ENCODE results near the gene PRKAG3.

The PRKAG3 gene

GRCh38 chr2:218859556-218859987 lies 28.0 kb upstream of the PRKAG3 start, which contains the start of gene WNT6:
WNT6 (plus strand) TSS chr2:218859805; CDS start chr2:218860038, 233 bp downstream.
- Histone ChIP-seq H3K27me3 (ENCODE audit: insufficient read depth, low read length, poor library complexity) (peaks cover 12% of the 10 kb centered on the region), H3K4me2 (ENCODE audit: insufficient read depth, low read length) (no peak within 1 kb of the TSS), H3K4me1 (ENCODE audit: insufficient read depth, low read length) (peaks cover 14% of the 10 kb centered on the region), H3K4me3 (ENCODE audit: low read depth in 1 of 2, low read length in 2 of 2) (no peak within 1 kb of the TSS), H3K27ac (ENCODE audit: low read length) (no peak within 1 kb of the TSS), H3K36me3 (ENCODE audit: insufficient read depth, low read length) (no peaks in the 10 kb centered on the region), H2AFZ (ENCODE audit: low read depth, low read length) (no peak within 1 kb of the TSS), H3K9ac (ENCODE audit: low read depth, low read length) (no peak within 1 kb of the TSS), H4K20me1 (ENCODE audit: insufficient read depth, low read length) (0 out of 2 replicates have a peak, but pooled peaks cover 8% of the 10 kb centered on the region), H3K79me2 (ENCODE audit: insufficient read depth, low read length) (no peaks in the 10 kb centered on the region), H3K9me3 (ENCODE audit: insufficient read depth, low read length, severe bottlenecking) (no peaks in the 10 kb centered on the region)
- ATAC-seq (ENCODE audit: insufficient read depth, low read depth) = no peak
- DNase-seq = no peak
- TF ChIP-seq EZH2 (IDR thresholded peaks at IDR 0.05; ENCODE audit: borderline replicate concordance, low read depth, low read length, severe bottlenecking) = no peak
- TF ChIP-seq CTCF (IDR thresholded peaks at IDR 0.05; ENCODE audit: borderline replicate concordance, extremely low read depth, low read length, poor library complexity, severe bottlenecking) = no peak

GRCh38 chr2:218858671-218859555 lies 27.3 kb upstream of the PRKAG3 start:
- DNase-seq = no peak
- no peaks in the 10 kb centered on the region for H3K9me3 ChIP-seq (ENCODE audit: insufficient read depth, low read length, severe bottlenecking)
- no peak for ATAC-seq (ENCODE audit: insufficient read depth, low read depth)
- no peak overlapping the region for H3K27ac ChIP-seq (ENCODE audit: low read length)
- no peak overlapping the region for H2AFZ ChIP-seq (ENCODE audit: low read depth, low read length)
- H3K79me2 ChIP-seq (ENCODE audit: insufficient read depth, low read length) = no peaks in the 10 kb centered on the region
- H3K4me2 ChIP-seq (ENCODE audit: insufficient read depth, low read length) = no peak overlapping the region
- peaks cover 9% of the 10 kb centered on the region; the same call in 1 of the 2 replicates for H4K20me1 ChIP-seq (ENCODE audit: insufficient read depth, low read length)
- peaks cover 14% of the 10 kb centered on the region for H3K4me1 ChIP-seq (ENCODE audit: insufficient read depth, low read length)
- no peak overlapping the region for H3K9ac ChIP-seq (ENCODE audit: low read depth, low read length)
- H3K36me3 ChIP-seq (ENCODE audit: insufficient read depth, low read length) = no peaks in the 10 kb centered on the region
- H3K4me3 ChIP-seq (ENCODE audit: low read depth in 1 of 2, low read length in 2 of 2) = no peak overlapping the region
- no peak for TF ChIP-seq EZH2 (IDR thresholded peaks at IDR 0.05; ENCODE audit: borderline replicate concordance, low read depth, low read length, severe bottlenecking)
- TF ChIP-seq CTCF (IDR thresholded peaks at IDR 0.05; ENCODE audit: borderline replicate concordance, extremely low read depth, low read length, poor library complexity, severe bottlenecking) = no peak
- H3K27me3 ChIP-seq (ENCODE audit: insufficient read depth, low read length, poor library complexity) = peaks cover 17% of the 10 kb centered on the region

GRCh38 chr2:218858138-218858445 lies 26.5 kb upstream of the PRKAG3 start:
- H2AFZ ChIP-seq (ENCODE audit: low read depth, low read length) = no peak overlapping the region
- H3K27me3 ChIP-seq (ENCODE audit: insufficient read depth, low read length, poor library complexity) = peaks cover 17% of the 10 kb centered on the region
- H3K9ac ChIP-seq (ENCODE audit: low read depth, low read length) = no peak overlapping the region
- no peaks in the 10 kb centered on the region for H3K9me3 ChIP-seq (ENCODE audit: insufficient read depth, low read length, severe bottlenecking)
- ATAC-seq (ENCODE audit: insufficient read depth, low read depth) (no peak), DNase-seq (no peak)
- no peak overlapping the region for H3K4me2 ChIP-seq (ENCODE audit: insufficient read depth, low read length)
- no peak overlapping the region for H3K4me3 ChIP-seq (ENCODE audit: low read depth in 1 of 2, low read length in 2 of 2)
- H3K36me3 ChIP-seq (ENCODE audit: insufficient read depth, low read length) = no peaks in the 10 kb centered on the region
- H3K27ac ChIP-seq (ENCODE audit: low read length) = no peak overlapping the region
- peaks cover 14% of the 10 kb centered on the region for H3K4me1 ChIP-seq (ENCODE audit: insufficient read depth, low read length)
- peaks cover 11% of the 10 kb centered on the region; the same call in 1 of the 2 replicates for H4K20me1 ChIP-seq (ENCODE audit: insufficient read depth, low read length)
- no peak for TF ChIP-seq CTCF (IDR thresholded peaks at IDR 0.05; ENCODE audit: borderline replicate concordance, extremely low read depth, low read length, poor library complexity, severe bottlenecking)
- TF ChIP-seq EZH2 (IDR thresholded peaks at IDR 0.05; ENCODE audit: borderline replicate concordance, low read depth, low read length, severe bottlenecking) = no peak
- H3K79me2 ChIP-seq (ENCODE audit: insufficient read depth, low read length) = no peaks in the 10 kb centered on the region
